SH-SY5Y (cell line): ENCODE measurements around the gene MLANA.

Source experiments
- GATA2 ChIP-seq: IDR thresholded peaks from 2 replicates; pipeline ENCODE4 v1.6.1; 2011; ENCODE audit warnings: mild to moderate bottlenecking, low read depth, low read length
- GATA3 ChIP-seq: IDR thresholded peaks from 2 replicates; pipeline ENCODE4 v1.6.1; 2011; ENCODE audit warnings: low read depth, mild to moderate bottlenecking, low read length, moderate library complexity

- TF ChIP-seq GATA3: no peak
- TF ChIP-seq GATA2: no peak
Observed at GRCh38 chr9:5866272-5866671, 24.4 kb upstream of the MLANA start.
